IMR-90 (cell line): ENCODE measurements around the gene GAGE12J. TPM values are rescaled to one million over a fixed set of nuclear protein-coding genes. Genes with fewer than 3 reads are reported as not detected.

Experiments
- ATAC-seq: fragments of 200-7000 bp; cut with Tn5 transposase; 2 replicates; pipeline ENCODE4 v1.9.1; 2020; ENCODE audit warnings: low read depth, mild to moderate bottlenecking, moderate library complexity
- BruUV-seq: library from RNA; stranded (reverse); fragments of 400-500 nt; replicated peaks from 2 replicates; lab custom pipeline; 2021; lab: Mats Ljungman, UMichigan
- CTCF ChIA-PET: fragments of 300-600 bp; formaldehyde crosslinking; extraction: SDS; loops from one replicate; lab custom pipeline; 2021; ENCODE audit warnings: antibody characterized with exemption; lab: Yijun Ruan, JAX
- POLR2A ChIA-PET: fragments of 300-600 bp; sonication (Branson Sonifier 250); formaldehyde crosslinking; loops from one replicate; lab custom pipeline; 2022; ENCODE audit warnings: antibody characterized with exemption; ENCODE audit not compliant: unreplicated experiment; lab: Charles Lee
- DNase-seq: peaks from one replicate; pipeline ENCODE4 v3.0.0; 2013
- H2AFZ ChIP-seq: replicated peaks from 2 replicates; pipeline ENCODE3; 2013; ENCODE audit warnings: low read length, mild to moderate bottlenecking; ENCODE audit not compliant: poor library complexity
- H2AK5ac ChIP-seq: 2 replicates; pipeline ENCODE4 v1.6.1; 2013; ENCODE audit warnings: low read depth, low read length, inconsistent platforms
- H2AK9ac ChIP-seq: replicated peaks from 2 replicates; pipeline ENCODE3; 2013; ENCODE audit warnings: mild to moderate bottlenecking, low read depth, low read length, moderate library complexity; ENCODE audit not compliant: poor library complexity
- H2BK120ac ChIP-seq: 2 replicates; pipeline ENCODE4 v1.6.1; 2013; ENCODE audit warnings: low read depth, low read length, inconsistent platforms
- H2BK15ac ChIP-seq: 3 replicates; pipeline ENCODE4 v1.6.1; 2013; ENCODE audit warnings: low read depth, low read length, inconsistent platforms
- H2BK20ac ChIP-seq: 2 replicates; pipeline ENCODE4 v1.6.1; 2013; ENCODE audit warnings: low read depth, mild to moderate bottlenecking, inconsistent platforms, low read length, moderate library complexity
- H2BK5ac ChIP-seq: 2 replicates; pipeline ENCODE4 v1.6.1; 2013; ENCODE audit warnings: mild to moderate bottlenecking, low read depth, low read length, inconsistent platforms; ENCODE audit not compliant: poor library complexity, severe bottlenecking
- H3K14ac ChIP-seq: replicated peaks from 2 replicates; pipeline ENCODE4 v1.6.1; 2013; ENCODE audit warnings: low read depth, low read length, inconsistent platforms
- H3K18ac ChIP-seq: 2 replicates; pipeline ENCODE4 v1.6.1; 2013; ENCODE audit warnings: low read depth, low read length, control low read depth
- H3K23ac ChIP-seq: 2 replicates; pipeline ENCODE4 v1.6.1; 2013; ENCODE audit warnings: low read depth, low read length, inconsistent platforms
- H3K27ac ChIP-seq: 2 replicates; pipeline ENCODE4 v1.5.1; 2013; ENCODE audit warnings: mild to moderate bottlenecking, control low read depth, low read length; ENCODE audit not compliant: insufficient read depth
- H3K27me3 ChIP-seq: 2 replicates; pipeline ENCODE4 v1.6.1; 2013; ENCODE audit warnings: low read length; ENCODE audit not compliant: control insufficient read depth, insufficient read depth
- H3K36me3 ChIP-seq: 2 replicates; pipeline ENCODE4 v1.6.1; 2013; ENCODE audit warnings: low read length, mixed read lengths; ENCODE audit not compliant: control insufficient read depth, insufficient read depth
- H3K4ac ChIP-seq: 2 replicates; pipeline ENCODE4 v1.6.1; 2013; ENCODE audit warnings: low read depth, low read length, inconsistent platforms
- H3K4me1 ChIP-seq: 2 replicates; pipeline ENCODE4 v1.6.1; 2013; ENCODE audit warnings: low read length, mixed read lengths; ENCODE audit not compliant: control insufficient read depth, insufficient read depth
- H3K4me2 ChIP-seq: 2 replicates; pipeline ENCODE4 v1.6.1; 2013; ENCODE audit warnings: low read depth, mild to moderate bottlenecking, control low read depth, low read length, moderate library complexity
- H3K4me3 ChIP-seq: 2 replicates; pipeline ENCODE4 v1.5.1; 2013; ENCODE audit warnings: low read depth, mild to moderate bottlenecking, control low read depth, low read length, moderate library complexity; ENCODE audit not compliant: insufficient read depth
- H3K56ac ChIP-seq: 2 replicates; pipeline ENCODE4 v1.6.1; 2013; ENCODE audit warnings: low read length, inconsistent platforms; ENCODE audit not compliant: insufficient read depth; ENCODE audit errors: extremely low read depth
- H3K79me1 ChIP-seq, 2 experiments: 2 replicates each; pipeline ENCODE4 v1.6.1; 2013; ENCODE audit warnings: low read length in 2 of 2, inconsistent platforms in 1 of 2, low read depth in 1 of 2
- H3K9ac ChIP-seq: 2 replicates; pipeline ENCODE4 v1.6.1; 2013; ENCODE audit warnings: low read depth, low read length, control low read depth
- H3K9me1 ChIP-seq: 2 replicates; pipeline ENCODE4 v1.6.1; 2013; ENCODE audit warnings: low read length, inconsistent platforms; ENCODE audit not compliant: insufficient read depth
- H3K9me3 ChIP-seq: 2 replicates; pipeline ENCODE4 v1.6.1; 2013; ENCODE audit warnings: low read length; ENCODE audit not compliant: control insufficient read depth, insufficient read depth
- H4K20me1 ChIP-seq: 2 replicates; pipeline ENCODE4 v1.6.1; 2013; ENCODE audit warnings: low read length, inconsistent platforms; ENCODE audit not compliant: insufficient read depth
- H4K5ac ChIP-seq: 2 replicates; pipeline ENCODE4 v1.6.1; 2013; ENCODE audit warnings: mild to moderate bottlenecking, low read depth, low read length, control low read depth
- H4K8ac ChIP-seq, 2 experiments: 2 replicates each; pipeline ENCODE4 v1.6.1; 2013; ENCODE audit warnings: low read depth in 2 of 2, low read length in 2 of 2, control low read depth in 1 of 2, inconsistent platforms in 1 of 2
- H4K91ac ChIP-seq: 2 replicates; pipeline ENCODE4 v1.6.1; 2013; ENCODE audit warnings: low read depth, low read length, inconsistent platforms; ENCODE audit not compliant: insufficient read depth
- CEBPB ChIP-seq: IDR thresholded peaks from 2 replicates; pipeline ENCODE4 v1.6.1; 2012; ENCODE audit warnings: low read depth, low read length, improper control_type of control experiment
- CTCF ChIP-seq: conservative IDR thresholded peaks from 2 replicates; pipeline ENCODE4 v1.5.1; 2012; ENCODE audit warnings: mild to moderate bottlenecking, low read depth, low read length, improper control_type of control experiment
- ELK1 ChIP-seq: fragments of 150-350 bp; IDR thresholded peaks from 2 replicates; pipeline ENCODE4 v1.6.1; 2016; ENCODE audit warnings: low read depth, mild to moderate bottlenecking, low read length, moderate library complexity, borderline replicate concordance
- MAZ ChIP-seq: IDR thresholded peaks from 2 replicates; pipeline ENCODE4 v1.6.1; 2012; ENCODE audit warnings: low read depth, mild to moderate bottlenecking, low read length, improper control_type of control experiment, moderate library complexity, borderline replicate concordance
- RCOR1 ChIP-seq: IDR thresholded peaks from 2 replicates; pipeline ENCODE4 v1.6.1; 2012; ENCODE audit warnings: mild to moderate bottlenecking, low read length, improper control_type of control experiment; ENCODE audit not compliant: insufficient replicate concordance
- RFX5 ChIP-seq: IDR thresholded peaks from 2 replicates; pipeline ENCODE4 v1.8.0; 2012; ENCODE audit warnings: low read depth, mild to moderate bottlenecking, low read length, moderate library complexity
- WGBS, 2 experiments: methylation state at CpG; one replicate each; pipeline versions ENCODE4 v1.1.5 to v1.1.7; 2013; ENCODE audit warnings: missing lambda C conversion rate in 2 of 2; ENCODE audit not compliant: insufficient read length in 1 of 2; ENCODE audit errors: extremely low coverage in 2 of 2; 5-methylcytosine and 5-hydroxymethylcytosine counted together
- dilution Hi-C: fragments of 300-500 bp; cut with HindIII; formaldehyde crosslinking; loops from one replicate; pipeline ENCODE4 v1.14.3; 2018; ENCODE audit warnings: low sequenced_read_pairs; ENCODE audit not compliant: unreplicated experiment
- in situ Hi-C: fragments of 300-500 bp; cut with MboI; formaldehyde crosslinking; loops from 3 replicates; pipeline ENCODE4 v1.14.3; 2019; ENCODE audit warnings: low sequenced_read_pairs, inconsistent platforms, mixed read lengths
- intact Hi-C: fragments of 100-400 bp; cut with micrococcal nuclease; formaldehyde crosslinking; loops from 2 replicates; pipeline ENCODE4 v1.10.0; 2022
- polyA plus RNA-seq, 3 experiments: library from polyadenylated mRNA; depleted of rRNA; stranded (reverse); fragments of >200 nt; gene quantifications; 2 replicates each; pipeline ENCODE4 v1.2.3, GENCODE V29; 2012; ENCODE audit warnings: low replicate concordance in 1 of 3
- total RNA-seq: library from RNA; depleted of rRNA; stranded (reverse); fragments of >200 nt; gene quantifications from 2 replicates; pipeline ENCODE4 v1.2.3, GENCODE V29; 2012

GAGE12J gene
- total and polyA plus RNA-seq, 2 of the 4 experiments (the other 2 are of a cell fraction), result not detected

- Histone ChIP-seq H3K23ac (no peak overlapping the region), H3K79me1 (no peaks in the 10 kb centered on the region), H3K9me1 (no peaks in the 10 kb centered on the region), H2BK120ac (no peak overlapping the region), H3K4me1 (no peaks in the 10 kb centered on the region), H2AK9ac (no peak overlapping the region), H3K27ac (no peak overlapping the region), H2AFZ (no peak overlapping the region), H3K27me3 (peaks cover 3% of the 10 kb centered on the region; the same call in 1 of the 2 replicates), H4K5ac (no peak overlapping the region), H3K4me2 (no peak overlapping the region), H3K9ac (no peak overlapping the region), H2AK5ac (no peak overlapping the region), H3K4me3 (no peak overlapping the region), H2BK5ac (no peak overlapping the region), H4K20me1 (no peaks in the 10 kb centered on the region), H2BK15ac (no peak overlapping the region), H3K56ac (no peak overlapping the region), H4K8ac (no peak overlapping the region), H3K9me3 (no peaks in the 10 kb centered on the region), H3K36me3 (no peaks in the 10 kb centered on the region), H4K91ac (no peak overlapping the region), H3K4ac (no peak overlapping the region), H2BK20ac (no peak overlapping the region), H3K18ac (no peak overlapping the region), H3K14ac (no peak overlapping the region)
- TF ChIP-seq MAZ, result no peak
- no peak for TF ChIP-seq CEBPB
- no peak for TF ChIP-seq RCOR1
- no peak for TF ChIP-seq CTCF
- TF ChIP-seq RFX5, result no peak
- TF ChIP-seq ELK1, result no peak
- ATAC-seq (no peak), DNase-seq (no peak)
- WGBS, 2 experiments, result no CpG with 5 or more reads among the region's 17 CpGs
- no TSS peak for BruUV-seq
- POLR2A ChIA-PET, result no interaction called here
- in situ Hi-C loops, result no loop called here
- CTCF ChIA-PET, result no interaction called here
- dilution Hi-C loops, result no loop called here
- intact Hi-C loops, result loop anchor here (1.0 kb wide), 1 partner anchor 462 kb away; no protein-coding TSS in a partner anchor
These were observed 29.2 kb upstream of the GAGE12J start for GRCh38 chrX:49292400-49293362.
